Mucosa of stomach (tissue), 1 donor: ENCODE data around the gene RAD51B.
"Not testable (repeated sequence)": the region's sequence is repeated elsewhere in the genome, so short reads cannot be mapped to it uniquely, and the experiment has no call there.

Experiments
- H3K27me3 ChIP-seq: one replicate; pipeline ENCODE4 v1.7.0; 2013; ENCODE audit warnings: mild to moderate bottlenecking, low read length; ENCODE audit not compliant: control insufficient read depth, insufficient read depth
- H3K36me3 ChIP-seq: one replicate; pipeline ENCODE4 v1.7.0; 2013; ENCODE audit warnings: low read length; ENCODE audit not compliant: control insufficient read depth, insufficient read depth
- H3K4me1 ChIP-seq: one replicate; pipeline ENCODE4 v1.7.0; 2013; ENCODE audit warnings: mild to moderate bottlenecking, low read length; ENCODE audit not compliant: control insufficient read depth, insufficient read depth
- H3K4me3 ChIP-seq: one replicate; pipeline ENCODE4 v1.7.0; 2013; ENCODE audit warnings: low read length
- H3K9ac ChIP-seq: one replicate; pipeline ENCODE4 v1.7.0; 2013; ENCODE audit warnings: mild to moderate bottlenecking, low read length, moderate library complexity
- H3K9me3 ChIP-seq: one replicate; pipeline ENCODE4 v1.7.0; 2013; ENCODE audit warnings: mild to moderate bottlenecking, low read length, moderate library complexity; ENCODE audit not compliant: control insufficient read depth
- donor health status: Pancreatic carcinoma.

Gene RAD51B

GRCh38 chr14:68278576-68279436 lies 459.2 kb downstream of the RAD51B start:
- H3K27me3 ChIP-seq, result no peaks in the 10 kb centered on the region
- no peak overlapping the region for H3K4me3 ChIP-seq
- no peak overlapping the region for H3K9ac ChIP-seq
- no peaks in the 10 kb centered on the region for H3K9me3 ChIP-seq
- peaks cover 14% of the 10 kb centered on the region for H3K4me1 ChIP-seq
- H3K36me3 ChIP-seq, result no peaks in the 10 kb centered on the region

DNA sequence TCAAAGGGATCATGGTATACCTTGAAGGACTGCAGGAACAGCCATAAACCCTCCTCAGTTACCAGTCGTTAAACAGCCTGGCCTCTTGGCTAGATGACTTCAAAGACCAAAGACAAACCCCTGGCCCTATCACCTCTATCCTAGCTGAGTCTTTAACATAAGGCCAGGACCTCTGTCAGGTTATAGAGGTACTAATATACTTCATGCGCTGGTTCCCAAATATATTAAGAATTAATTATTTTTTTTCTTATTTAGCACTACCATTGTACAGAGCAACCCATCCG lies 459.8 kb downstream of the RAD51B start:
- peaks cover 14% of the 10 kb centered on the region for H3K4me1 ChIP-seq
- no peaks in the 10 kb centered on the region for H3K36me3 ChIP-seq
- no peaks in the 10 kb centered on the region for H3K27me3 ChIP-seq
- no peak overlapping the region for H3K4me3 ChIP-seq
- H3K9ac ChIP-seq, result no peak overlapping the region
- no peaks in the 10 kb centered on the region for H3K9me3 ChIP-seq

DNA sequence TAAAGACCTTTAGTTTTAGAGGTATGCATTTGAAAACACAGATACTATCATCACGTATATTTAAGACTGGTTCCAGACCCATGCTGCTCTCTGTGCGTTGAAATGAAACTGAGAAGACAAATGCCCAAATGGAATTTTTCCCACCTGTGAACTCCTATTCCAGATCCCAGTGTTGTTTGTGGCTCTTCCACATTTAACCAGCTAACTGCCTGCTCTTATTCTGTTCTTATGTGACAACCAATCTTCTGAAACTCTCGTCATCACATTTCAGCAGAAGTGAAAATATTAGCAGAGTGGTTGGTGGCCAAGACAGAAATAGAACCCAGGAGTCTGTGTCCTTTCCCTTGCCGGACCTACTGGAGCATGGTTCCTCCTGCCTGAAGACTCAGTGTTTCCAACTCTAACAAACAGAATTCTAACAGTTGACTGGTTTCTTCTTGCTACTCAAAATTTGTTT lies 460.2 kb downstream of the RAD51B start:
- Histone ChIP-seq H3K9ac (no peak overlapping the region), H3K4me3 (no peak overlapping the region), H3K27me3 (no peaks in the 10 kb centered on the region), H3K36me3 (no peaks in the 10 kb centered on the region), H3K4me1 (peaks cover 11% of the 10 kb centered on the region), H3K9me3 (no peaks in the 10 kb centered on the region)

- H3K4me3 ChIP-seq, result no peak overlapping the region
- H3K36me3 ChIP-seq, result no peaks in the 10 kb centered on the region
- peaks cover 11% of the 10 kb centered on the region for H3K4me1 ChIP-seq
- no peaks in the 10 kb centered on the region for H3K27me3 ChIP-seq
- no peak overlapping the region for H3K9ac ChIP-seq
- H3K9me3 ChIP-seq, result no peaks in the 10 kb centered on the region
Observed at GRCh38 chr14:68281497-68281896, 461.9 kb downstream of the RAD51B start.

DNA sequence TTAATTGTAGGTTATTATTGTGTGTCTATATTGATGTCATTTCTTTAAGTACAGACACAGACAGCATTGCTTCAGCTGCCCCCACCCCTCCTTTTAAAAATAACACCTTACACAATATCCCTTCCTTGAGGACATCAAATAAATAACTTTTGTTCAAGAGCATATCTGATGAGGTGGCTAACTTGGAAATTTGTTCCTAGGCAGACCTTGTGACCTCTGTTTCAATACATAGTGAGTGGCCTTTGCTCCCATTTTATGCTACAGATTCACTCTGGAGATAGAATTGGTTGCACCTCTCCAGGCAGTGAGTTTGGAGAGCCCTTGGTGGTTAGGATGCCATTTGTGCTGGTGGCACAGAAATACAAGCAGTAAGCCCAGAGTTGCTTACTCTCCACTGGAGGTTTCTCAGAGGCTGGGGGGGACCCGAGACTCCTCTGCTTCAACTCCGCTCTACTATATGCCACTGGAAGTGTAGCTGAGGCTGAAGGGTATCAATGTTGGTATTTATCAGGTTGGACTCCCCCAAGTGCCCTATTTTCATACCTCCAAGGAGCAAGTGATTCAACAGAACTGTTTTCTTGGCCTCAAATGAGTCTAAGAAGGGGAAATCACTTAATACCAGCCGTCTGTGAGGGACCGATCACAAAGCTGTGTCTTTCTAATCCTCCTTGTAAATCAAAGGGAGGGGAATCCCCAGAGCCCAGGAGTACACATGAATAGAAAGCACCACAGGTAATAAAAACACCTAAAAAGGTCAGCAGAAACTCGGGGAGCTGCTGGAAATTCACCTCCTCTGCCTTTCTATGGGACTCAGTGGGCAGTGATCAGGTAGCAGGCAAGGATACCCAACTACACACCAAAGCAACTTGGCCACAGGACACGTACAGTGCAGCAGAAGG lies 463.1 kb downstream of the RAD51B start:
- Histone ChIP-seq H3K4me1 (peaks cover 11% of the 10 kb centered on the region), H3K27me3 (no peaks in the 10 kb centered on the region), H3K36me3 (no peaks in the 10 kb centered on the region), H3K9ac (no peak overlapping the region), H3K9me3 (no peaks in the 10 kb centered on the region), H3K4me3 (no peak overlapping the region)

DNA sequence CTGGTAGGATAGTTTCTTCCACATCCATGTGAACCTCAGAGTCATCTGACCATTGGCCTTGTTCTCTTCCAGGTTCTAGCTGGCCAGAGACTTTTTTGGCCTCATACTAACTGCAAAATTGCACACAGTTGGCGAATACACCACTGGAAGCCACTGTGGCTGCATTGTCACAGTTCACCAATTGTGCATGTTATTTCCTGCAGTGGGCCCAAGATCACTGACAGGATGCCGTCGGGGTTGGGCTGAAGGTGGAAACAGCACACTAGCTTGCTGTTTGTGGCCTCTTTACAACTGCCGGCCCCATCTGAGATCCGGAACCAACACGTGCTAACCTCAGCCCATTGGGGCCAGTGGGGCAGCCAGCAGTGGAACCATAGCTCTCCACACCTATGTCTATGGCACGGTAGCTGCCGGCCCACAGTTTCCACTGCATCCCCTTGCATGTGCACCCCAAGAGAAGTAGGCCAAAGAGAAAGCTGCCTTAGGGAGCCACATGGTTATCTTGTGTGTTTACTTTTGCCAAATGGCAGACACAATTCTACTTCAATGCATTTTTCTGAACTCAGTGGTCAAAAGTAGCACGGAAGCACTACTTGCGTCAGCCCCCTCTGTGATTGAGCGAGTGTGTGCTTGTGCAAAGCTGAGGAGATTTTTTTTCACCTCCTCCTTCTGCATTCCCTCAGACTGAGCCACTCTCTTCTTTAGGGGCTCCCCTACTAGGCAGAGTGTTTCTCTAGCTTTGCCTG lies 464.0 kb downstream of the RAD51B start:
- H3K9me3 ChIP-seq, result no peaks in the 10 kb centered on the region
- no peaks in the 10 kb centered on the region for H3K27me3 ChIP-seq
- H3K4me1 ChIP-seq, result peaks cover 11% of the 10 kb centered on the region
- H3K9ac ChIP-seq, result no peak overlapping the region
- no peaks in the 10 kb centered on the region for H3K36me3 ChIP-seq
- no peak overlapping the region for H3K4me3 ChIP-seq

GRCh38 chr14:68284333-68284732 lies 464.8 kb downstream of the RAD51B start:
- Histone ChIP-seq H3K9me3 (no peaks in the 10 kb centered on the region), H3K9ac (no peak overlapping the region), H3K4me3 (no peak overlapping the region), H3K4me1 (peaks cover 11% of the 10 kb centered on the region), H3K36me3 (no peaks in the 10 kb centered on the region), H3K27me3 (no peaks in the 10 kb centered on the region)

DNA sequence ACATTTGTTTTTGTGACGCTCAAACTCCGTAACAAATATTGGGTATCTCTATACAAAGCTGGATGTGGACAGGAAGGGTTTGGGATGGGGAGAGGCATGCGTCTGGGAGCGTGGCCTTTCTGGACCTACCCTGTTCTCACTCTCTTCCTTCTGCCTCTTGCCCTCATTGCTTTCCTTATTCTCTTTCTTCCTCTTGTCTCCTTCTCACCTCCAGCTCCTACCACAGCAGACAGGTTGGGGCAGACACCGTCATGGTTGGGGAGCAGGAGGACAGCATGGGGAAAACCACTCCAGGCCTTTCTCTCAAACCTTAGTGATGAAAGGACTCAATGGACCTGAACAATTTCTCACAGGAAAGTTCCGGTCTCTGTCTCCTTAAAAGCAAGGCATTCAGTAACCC lies 465.3 kb downstream of the RAD51B start:
- Histone ChIP-seq H3K36me3 (no peaks in the 10 kb centered on the region), H3K9ac (no peak overlapping the region), H3K27me3 (no peaks in the 10 kb centered on the region), H3K9me3 (no peaks in the 10 kb centered on the region), H3K4me1 (peaks cover 11% of the 10 kb centered on the region), H3K4me3 (no peak overlapping the region)

DNA sequence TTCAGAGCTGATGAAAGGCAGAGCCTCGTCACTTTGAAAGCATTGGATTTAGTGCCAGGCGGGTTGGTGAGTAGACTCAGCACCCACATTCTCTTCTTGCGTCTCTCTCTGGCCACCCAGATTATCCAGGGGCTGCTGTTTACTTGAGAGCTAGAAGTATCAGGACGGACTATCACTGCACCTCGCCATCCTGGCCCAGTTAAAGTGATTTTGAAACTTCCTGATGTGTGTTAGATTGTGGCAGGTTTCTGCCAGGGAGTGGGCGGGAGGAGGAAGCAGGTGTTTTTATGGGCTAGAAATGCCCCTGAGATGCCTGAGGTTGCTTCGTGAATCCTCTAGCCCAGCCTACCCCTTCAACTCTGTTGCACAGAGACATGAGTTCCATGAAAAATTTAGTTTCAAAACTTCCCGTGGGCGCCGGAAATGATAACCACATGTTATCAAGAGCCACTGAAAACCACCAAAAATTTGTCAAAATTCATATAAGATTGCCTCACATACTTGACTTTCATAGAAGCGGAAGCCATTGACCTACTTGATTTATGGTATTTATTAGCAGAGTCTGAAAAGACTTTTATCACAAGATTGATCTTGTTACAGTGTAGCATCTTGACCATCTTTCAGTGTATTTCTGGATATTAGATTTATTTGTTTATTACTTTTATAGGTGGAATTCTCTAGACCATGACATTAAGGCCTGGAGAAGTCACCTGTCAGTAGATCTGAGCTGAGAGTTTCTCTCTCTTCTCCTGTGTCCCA lies 466.0 kb downstream of the RAD51B start:
- no peaks in the 10 kb centered on the region for H3K9me3 ChIP-seq
- no peaks in the 10 kb centered on the region for H3K27me3 ChIP-seq
- H3K4me1 ChIP-seq, result peaks cover 11% of the 10 kb centered on the region
- no peak overlapping the region for H3K4me3 ChIP-seq
- H3K9ac ChIP-seq, result peak overlapping the region; percentile 5
- H3K36me3 ChIP-seq, result no peaks in the 10 kb centered on the region

DNA sequence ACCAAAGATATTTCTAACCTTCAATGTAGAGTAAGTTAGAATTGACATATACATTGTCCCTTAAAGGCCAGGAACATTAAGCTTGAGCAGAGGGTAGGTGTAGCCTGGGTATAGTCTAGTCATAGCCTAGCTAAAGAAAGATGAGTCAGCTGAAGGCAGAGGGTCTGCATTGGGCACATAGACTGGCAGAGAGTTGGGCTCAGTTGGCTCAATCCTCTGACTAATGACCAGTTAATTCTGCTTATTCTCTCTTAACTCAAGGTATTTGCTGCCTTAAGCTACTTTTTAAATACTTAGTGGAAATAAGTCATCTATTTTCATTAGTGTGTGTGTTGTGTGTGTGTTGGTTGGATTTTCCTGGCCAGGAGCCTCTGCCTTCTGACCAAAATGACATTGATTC lies 467.1 kb downstream of the RAD51B start:
- Histone ChIP-seq H3K36me3 (no peaks in the 10 kb centered on the region), H3K4me3 (no peak overlapping the region), H3K4me1 (peaks cover 12% of the 10 kb centered on the region), H3K9ac (no peak overlapping the region), H3K27me3 (no peaks in the 10 kb centered on the region), H3K9me3 (no peaks in the 10 kb centered on the region)

GRCh38 chr14:68289452-68289851 lies 469.9 kb downstream of the RAD51B start:
- H3K27me3 ChIP-seq, H3K9me3 ChIP-seq, H3K36me3 ChIP-seq, H3K9ac ChIP-seq, H3K4me3 ChIP-seq: not testable (repeated sequence)
- H3K4me1 ChIP-seq, result peaks cover 29% of the 10 kb centered on the region
